B cell (primary cell): ENCODE data around the gene MSI1. TPM values are rescaled to one million over a fixed set of nuclear protein-coding genes. Genes with fewer than 3 reads are reported as not detected.

Experiments
- ATAC-seq: fragments of 200-7000 bp; cut with Tn5 transposase; one replicate; pipeline ENCODE4 v1.10.0; 2021; ENCODE audit warnings: low read depth, mild to moderate bottlenecking, moderate number of reproducible peaks, moderate library complexity
- CTCF ChIA-PET: fragments of 350-600 bp; sonication (Branson Sonifier 250); formaldehyde crosslinking; loops from one replicate; lab custom pipeline; 2021; ENCODE audit warnings: antibody characterized with exemption, inconsistent platforms; lab: Charles Lee
- POLR2A ChIA-PET: fragments of 350-600 bp; sonication (Branson Sonifier 250); formaldehyde crosslinking; loops from one replicate; lab custom pipeline; 2021; ENCODE audit warnings: antibody characterized with exemption; lab: Charles Lee
- DNase-seq: peaks from one replicate; pipeline ENCODE4 v3.0.0; 2013
- H2AFZ ChIP-seq: 2 replicates; pipeline ENCODE4 v1.6.1; 2012; ENCODE audit warnings: mild to moderate bottlenecking, low read depth, low read length; ENCODE audit not compliant: insufficient read depth, poor library complexity, severe bottlenecking
- H3K27ac ChIP-seq, 2 donors: 1 replicate in 1 of 2; 2 replicates in 1 of 2; pipeline ENCODE4 v1.5.1; 2012 to 2013; ENCODE audit warnings: low read length in 2 of 2, mild to moderate bottlenecking in 2 of 2, moderate library complexity in 1 of 2
- H3K27me3 ChIP-seq, 4 experiments: fragments of 200-600 bp in 1 of 4; sonication (generic) in 1 of 4; replicated peaks in 1 of 4; 1 replicate in 2 of 4; 2 replicates in 2 of 4; pipeline versions ENCODE4 v1.6.1 to v1.7.0; 2013 to 2016; ENCODE audit warnings: low read length in 3 of 4, mild to moderate bottlenecking in 2 of 4, mixed read lengths in 1 of 4, moderate library complexity in 1 of 4; ENCODE audit not compliant: insufficient read depth in 4 of 4, control insufficient read depth in 3 of 4; ENCODE audit errors: control extremely low read depth in 1 of 4
- H3K36me3 ChIP-seq, 2 experiments: replicated peaks in 1 of 2; 1 replicate in 1 of 2; 2 replicates in 1 of 2; pipeline versions ENCODE4 v1.6.1 to v1.7.1; 2013; ENCODE audit warnings: low read length in 1 of 2; ENCODE audit not compliant: insufficient read depth in 2 of 2, control insufficient read depth in 1 of 2; ENCODE audit errors: control extremely low read depth in 1 of 2, extremely low read depth in 1 of 2
- H3K4me1 ChIP-seq, 2 donors: fragments of 200-600 bp in 1 of 2; sonication (generic) in 1 of 2; 1 replicate in 1 of 2; 2 replicates in 1 of 2; pipeline versions ENCODE4 v1.5.1 to v1.6.1; 2013 to 2017; ENCODE audit warnings: low read length in 2 of 2; ENCODE audit not compliant: control insufficient read depth in 2 of 2, insufficient read depth in 2 of 2
- H3K4me2 ChIP-seq: replicated peaks from 2 replicates; pipeline ENCODE3; 2012; ENCODE audit warnings: mild to moderate bottlenecking, low read depth, low read length; ENCODE audit not compliant: poor library complexity, severe bottlenecking
- H3K4me3 ChIP-seq, 5 experiments: fragments of 200-600 bp in 1 of 5; sonication (generic) in 1 of 5; 1 replicate in 3 of 5; 2 replicates in 2 of 5; pipeline versions ENCODE4 v1.5.1 to v1.7.0; 2011 to 2016; ENCODE audit warnings: low read length in 4 of 5, mild to moderate bottlenecking in 4 of 5, low read depth in 2 of 5, control low read depth in 1 of 5, moderate library complexity in 1 of 5; ENCODE audit not compliant: insufficient read depth in 1 of 5; ENCODE audit errors: control extremely low read depth in 1 of 5, extremely low read depth in 1 of 5
- H3K79me2 ChIP-seq: fragments of 200-600 bp; sonication (generic); one replicate; pipeline ENCODE4 v1.6.0; 2016; ENCODE audit warnings: low read length; ENCODE audit not compliant: control insufficient read depth, insufficient read depth
- H3K9ac ChIP-seq: fragments of 200-600 bp; sonication (generic); 2 replicates; pipeline ENCODE4 v1.6.1; 2017; ENCODE audit warnings: mild to moderate bottlenecking, low read length, moderate library complexity
- H3K9me3 ChIP-seq, 3 donors: one replicate each; pipeline versions ENCODE4 v1.6.1 to v1.7.1; 2013; ENCODE audit warnings: low read length in 2 of 3; ENCODE audit not compliant: control insufficient read depth in 2 of 3, insufficient read depth in 1 of 3; ENCODE audit errors: control extremely low read depth in 1 of 3
- H4K20me1 ChIP-seq: 2 replicates; pipeline ENCODE4 v1.6.0; 2012; ENCODE audit warnings: mild to moderate bottlenecking, low read length; ENCODE audit not compliant: insufficient read depth, control insufficient read depth, poor library complexity, severe bottlenecking
- H3K27ac Mint-ChIP-seq: one replicate; pipeline ENCODE4 v1.8.0; 2021; ENCODE audit warnings: mixed read lengths
- H3K27me3 Mint-ChIP-seq: one replicate; pipeline ENCODE4 v1.8.0; 2021; ENCODE audit warnings: mixed read lengths
- H3K4me1 Mint-ChIP-seq: one replicate; pipeline ENCODE4 v1.8.0; 2021; ENCODE audit warnings: mixed read lengths
- H3K4me3 Mint-ChIP-seq: one replicate; pipeline ENCODE4 v1.8.0; 2021; ENCODE audit warnings: mixed read lengths
- H3K9me3 Mint-ChIP-seq: one replicate; pipeline ENCODE4 v1.8.0; 2022; ENCODE audit warnings: mixed read lengths; ENCODE audit not compliant: insufficient read depth
- CTCF ChIP-seq: fragments of 200-600 bp; IDR thresholded peaks from one replicate; pipeline ENCODE4 v1.8.0; 2022; ENCODE audit warnings: antibody characterized with exemption, mild to moderate bottlenecking
- EZH2 ChIP-seq: IDR thresholded peaks from 2 replicates; pipeline ENCODE4 v1.6.1; 2012; ENCODE audit warnings: borderline replicate concordance, low read depth, mild to moderate bottlenecking, moderate library complexity, low read length; ENCODE audit not compliant: insufficient read depth, poor library complexity, severe bottlenecking
- WGBS: methylation state at CpG from one replicate; pipeline ENCODE4 v1.1.5; 2013; ENCODE audit warnings: missing lambda C conversion rate; ENCODE audit not compliant: insufficient coverage; 5-methylcytosine and 5-hydroxymethylcytosine counted together
- intact Hi-C: fragments of 100-400 bp; cut with micrococcal nuclease; formaldehyde crosslinking; loops from one replicate; pipeline ENCODE4 v1.10.0; 2022
- polyA plus RNA-seq: library from polyadenylated mRNA; depleted of rRNA; stranded (reverse); fragments of >200 nt; gene quantifications from 2 replicates; pipeline ENCODE4 v1.2.3, GENCODE V29; 2012
- total RNA-seq, 2 donors: library from RNA; stranded (reverse); fragments of 120-200 nt in 1 of 2; gene quantifications; 1 replicate in 1 of 2; 2 replicates in 1 of 2; pipeline versions ENCODE4 v1.2.3 to v1.2.4, GENCODE V29; 2013 to 2022

MSI1 gene
- total and polyA plus RNA-seq, 2 donors (not counting 1 experiment from before 2014, with no cell fraction given) = not detected

GRCh38 chr12:120358412-120359100 is 10.4 kb downstream of the MSI1 start:
- ChIA-PET CTCF (no interaction called here), POLR2A (interaction anchor here (0.7 kb wide), 1 partner anchor 10 kb away, joined by 3 read pairs; no protein-coding TSS in a partner anchor)
- no peak overlapping the region for H3K9ac ChIP-seq
- TF ChIP-seq CTCF = no peak
- no peak for TF ChIP-seq EZH2
- 53% methylated on average over 18 of the region's 19 CpGs for WGBS
- DNase-seq (no peak), ATAC-seq (no peak)
- H3K9me3 Mint-ChIP-seq = no peaks in the 10 kb centered on the region
- peaks cover 3% of the 10 kb centered on the region for H3K4me1 Mint-ChIP-seq
- peaks cover 0 to 10% of the 10 kb centered on the region in 2 donors for H3K4me1 ChIP-seq
- H3K79me2 ChIP-seq = no peaks in the 10 kb centered on the region
- peaks cover 0 to 39% (median 15%) of the 10 kb centered on the region in 4 experiments for H3K27me3 ChIP-seq
- no peak overlapping the region for H3K4me2 ChIP-seq
- intact Hi-C loops = loop anchor here (5.0 kb wide), 1 partner anchor 289 kb away; no protein-coding TSS in a partner anchor
- no peak overlapping the region for H3K27ac ChIP-seq
- no peak overlapping the region for H3K4me3 ChIP-seq
- H2AFZ ChIP-seq = no peak overlapping the region
- H3K36me3 ChIP-seq = no peaks in the 10 kb centered on the region
- H4K20me1 ChIP-seq = no peaks in the 10 kb centered on the region
- H3K9me3 ChIP-seq = no peaks in the 10 kb centered on the region
- no peak overlapping the region for H3K27ac Mint-ChIP-seq
- no peak overlapping the region for H3K4me3 Mint-ChIP-seq
- H3K27me3 Mint-ChIP-seq = peaks cover 59% of the 10 kb centered on the region

GRCh38 chr12:120357104-120357503 is 11.9 kb downstream of the MSI1 start:
- Histone ChIP-seq H3K4me3 (no peak overlapping the region), H3K27ac (no peak overlapping the region), H3K36me3 (no peaks in the 10 kb centered on the region), H2AFZ (no peak overlapping the region), H4K20me1 (no peaks in the 10 kb centered on the region), H3K9me3 (no peaks in the 10 kb centered on the region), H3K4me1 (peaks cover 0 to 10% of the 10 kb centered on the region in 2 donors), H3K4me2 (no peak overlapping the region), H3K9ac (no peak overlapping the region), H3K27me3 (peaks cover 0 to 25% (median 11%) of the 10 kb centered on the region in 4 experiments), H3K79me2 (no peaks in the 10 kb centered on the region)
- H3K27me3 Mint-ChIP-seq = peaks cover 52% of the 10 kb centered on the region
- intact Hi-C loops = loop anchor here (5.0 kb wide), 1 partner anchor 290 kb away; no protein-coding TSS in a partner anchor
- no peak for DNase-seq
- 80% methylated on average over 1 of the region's 5 CpGs for WGBS
- POLR2A ChIA-PET = no interaction called here
- no peak overlapping the region for H3K4me3 Mint-ChIP-seq
- peaks cover 2% of the 10 kb centered on the region for H3K4me1 Mint-ChIP-seq
- ATAC-seq = no peak
- TF ChIP-seq CTCF (no peak), EZH2 (no peak)
- H3K9me3 Mint-ChIP-seq = no peaks in the 10 kb centered on the region
- CTCF ChIA-PET = interaction anchor here (0.5 to 1.6 kb wide), 15 partner anchors 9 to 802 kb away, joined by 3 to 13 read pairs (median 4); partner anchors contain the start of genes DYNLL1, POP5 and RNU4-2
- no peak overlapping the region for H3K27ac Mint-ChIP-seq
